Uterus (tissue), 4 donors: ENCODE measurements around the gene IKBKG. TPM values are rescaled to one million over a fixed set of nuclear protein-coding genes. Genes with fewer than 3 reads are reported as not detected.
"Not testable (repeated sequence)": the region's sequence is repeated elsewhere in the genome, so short reads cannot be mapped to it uniquely, and the experiment has no call there.

Source experiments
- DNase-seq, 2 donors: peaks; one replicate each; pipeline ENCODE4 v3.0.0-alpha.2; 2019 to 2020
- H3K27ac ChIP-seq, 2 donors: fragments of 200-600 bp; sonication (generic); 1 replicate in 1 of 2; 2 replicates in 1 of 2; pipeline ENCODE4 v1.5.1; 2016 to 2018
- H3K27me3 ChIP-seq, 2 donors: fragments of 200-600 bp; sonication (generic); one replicate each; pipeline ENCODE4 v1.5.1; 2018 to 2019; ENCODE audit warnings: control low read depth in 1 of 2
- H3K36me3 ChIP-seq, 2 donors: fragments of 200-600 bp; sonication (generic); one replicate each; pipeline ENCODE4 v1.5.1; 2019; ENCODE audit warnings: control low read depth in 1 of 2
- H3K4me1 ChIP-seq, 2 donors: fragments of 200-600 bp; sonication (generic); one replicate each; pipeline ENCODE4 v1.5.1; 2018 to 2019; ENCODE audit warnings: control low read depth in 1 of 2
- H3K4me3 ChIP-seq, 2 donors: fragments of 200-600 bp; sonication (generic); 1 replicate in 1 of 2; 2 replicates in 1 of 2; pipeline ENCODE4 v1.5.1; 2018 to 2019; ENCODE audit warnings: mild to moderate bottlenecking in 1 of 2
- H3K9me3 ChIP-seq, 2 donors: fragments of 200-600 bp; sonication (generic); one replicate each; pipeline ENCODE4 v1.5.1; 2019; ENCODE audit warnings: control low read depth in 1 of 2
- POLR2A ChIP-seq, 2 donors: fragments of 450-650 bp; IDR thresholded peaks; one replicate each; pipeline ENCODE4 v1.6.1; 2016; ENCODE audit warnings: antibody characterized with exemption in 2 of 2, mild to moderate bottlenecking in 1 of 2, moderate library complexity in 1 of 2
- intact Hi-C: fragments of 100-400 bp; cut with DNase I; formaldehyde crosslinking; loops from one replicate; pipeline ENCODE4 v1.15.1; 2023; ENCODE audit warnings: low total_unique reads
- total RNA-seq, 4 donors: library from RNA; depleted of rRNA in 3 of 4; stranded (reverse); fragments of >200 nt in 3 of 4; gene quantifications; one replicate each; pipeline versions ENCODE4 v1.1.0 to v1.2.4, GENCODE V29; 2014 to 2023
- TF ChIP-seq, protein P1 (sequence below), 4 experiments: fragments of 200-600 bp in 2 of 4; fragments of 450-650 bp in 2 of 4; sonication (generic) in 2 of 4; IDR thresholded peaks; one replicate each; pipeline ENCODE4 v1.5.1; 2016 to 2019; ENCODE audit warnings: antibody characterized with exemption in 4 of 4, mild to moderate bottlenecking in 2 of 4, moderate library complexity in 1 of 4
- donor health status: DM: yes; HTN: yes; CAD: no.

Gene IKBKG, protein sequence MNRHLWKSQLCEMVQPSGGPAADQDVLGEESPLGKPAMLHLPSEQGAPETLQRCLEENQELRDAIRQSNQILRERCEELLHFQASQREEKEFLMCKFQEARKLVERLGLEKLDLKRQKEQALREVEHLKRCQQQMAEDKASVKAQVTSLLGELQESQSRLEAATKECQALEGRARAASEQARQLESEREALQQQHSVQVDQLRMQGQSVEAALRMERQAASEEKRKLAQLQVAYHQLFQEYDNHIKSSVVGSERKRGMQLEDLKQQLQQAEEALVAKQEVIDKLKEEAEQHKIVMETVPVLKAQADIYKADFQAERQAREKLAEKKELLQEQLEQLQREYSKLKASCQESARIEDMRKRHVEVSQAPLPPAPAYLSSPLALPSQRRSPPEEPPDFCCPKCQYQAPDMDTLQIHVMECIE
- total RNA-seq: 10 to 100 TPM in 3 of 4 donors, 1 to 10 TPM in 1; 2.6 to 30.0 (median 18.3) TPM

DNA sequence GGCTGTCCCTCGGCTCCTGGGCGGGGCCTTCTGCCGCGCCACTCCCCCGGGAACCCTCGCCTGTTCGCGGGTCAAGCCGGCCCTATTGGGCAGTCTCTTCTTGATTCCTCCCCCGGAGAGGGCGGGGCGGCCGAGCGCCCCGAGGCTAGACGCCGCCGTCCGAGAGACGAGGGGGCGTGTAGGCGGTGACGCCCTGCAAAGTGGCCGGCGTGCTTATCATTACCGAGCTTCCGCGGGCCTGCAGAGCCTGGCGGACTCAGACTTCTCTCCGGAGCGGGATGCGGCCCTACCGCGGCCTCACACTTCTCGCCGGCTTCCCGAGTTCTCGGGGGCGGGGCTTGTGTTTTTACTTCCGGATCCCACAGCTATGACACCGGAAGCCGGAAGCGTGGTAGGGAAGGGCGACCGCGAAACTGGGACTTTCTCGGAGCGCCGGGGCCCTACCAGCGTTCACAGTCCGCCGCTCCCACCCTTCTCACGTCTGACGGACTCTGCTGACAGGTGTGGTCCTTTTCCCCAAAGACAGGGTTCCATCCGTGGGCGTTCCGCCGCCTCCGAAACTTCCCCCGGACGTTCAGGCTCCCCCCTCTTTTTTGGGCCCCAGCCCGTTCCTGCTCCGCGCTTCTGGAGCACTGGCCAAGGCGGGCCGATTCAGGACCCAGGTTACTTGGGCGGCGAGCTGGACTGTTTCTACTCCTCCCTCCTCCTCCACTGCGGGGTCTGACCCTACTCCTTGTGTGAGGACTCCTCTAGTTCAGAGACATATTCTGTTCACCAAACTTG lies at the start of gene IKBKG:
Gene IKBKG (plus strand): TSS at position 376 of the 783 bp plus-strand sequence. CDS start 4,383 bp downstream, outside the sequence.
- intact Hi-C loops: no loop called here
- Histone ChIP-seq H3K4me1 (no peaks in the 10 kb centered on the region), H3K27ac (peak within 1 kb of the TSS; percentile 78 to 91), H3K36me3 (no peaks in the 10 kb centered on the region), H3K4me3 (peak within 1 kb of the TSS; percentile 45 to 68), H3K9me3 (no peaks in the 10 kb centered on the region), H3K27me3 (no peaks in the 10 kb centered on the region)
- TF ChIP-seq, protein P1, sequence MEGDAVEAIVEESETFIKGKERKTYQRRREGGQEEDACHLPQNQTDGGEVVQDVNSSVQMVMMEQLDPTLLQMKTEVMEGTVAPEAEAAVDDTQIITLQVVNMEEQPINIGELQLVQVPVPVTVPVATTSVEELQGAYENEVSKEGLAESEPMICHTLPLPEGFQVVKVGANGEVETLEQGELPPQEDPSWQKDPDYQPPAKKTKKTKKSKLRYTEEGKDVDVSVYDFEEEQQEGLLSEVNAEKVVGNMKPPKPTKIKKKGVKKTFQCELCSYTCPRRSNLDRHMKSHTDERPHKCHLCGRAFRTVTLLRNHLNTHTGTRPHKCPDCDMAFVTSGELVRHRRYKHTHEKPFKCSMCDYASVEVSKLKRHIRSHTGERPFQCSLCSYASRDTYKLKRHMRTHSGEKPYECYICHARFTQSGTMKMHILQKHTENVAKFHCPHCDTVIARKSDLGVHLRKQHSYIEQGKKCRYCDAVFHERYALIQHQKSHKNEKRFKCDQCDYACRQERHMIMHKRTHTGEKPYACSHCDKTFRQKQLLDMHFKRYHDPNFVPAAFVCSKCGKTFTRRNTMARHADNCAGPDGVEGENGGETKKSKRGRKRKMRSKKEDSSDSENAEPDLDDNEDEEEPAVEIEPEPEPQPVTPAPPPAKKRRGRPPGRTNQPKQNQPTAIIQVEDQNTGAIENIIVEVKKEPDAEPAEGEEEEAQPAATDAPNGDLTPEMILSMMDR (IDR thresholded peaks at IDR 0.05): no peak
- peak in 1 of 2 donors; percentile 29 for TF ChIP-seq POLR2A (IDR thresholded peaks at IDR 0.05)
- DNase-seq: peak; percentile 89 to 92

DNA sequence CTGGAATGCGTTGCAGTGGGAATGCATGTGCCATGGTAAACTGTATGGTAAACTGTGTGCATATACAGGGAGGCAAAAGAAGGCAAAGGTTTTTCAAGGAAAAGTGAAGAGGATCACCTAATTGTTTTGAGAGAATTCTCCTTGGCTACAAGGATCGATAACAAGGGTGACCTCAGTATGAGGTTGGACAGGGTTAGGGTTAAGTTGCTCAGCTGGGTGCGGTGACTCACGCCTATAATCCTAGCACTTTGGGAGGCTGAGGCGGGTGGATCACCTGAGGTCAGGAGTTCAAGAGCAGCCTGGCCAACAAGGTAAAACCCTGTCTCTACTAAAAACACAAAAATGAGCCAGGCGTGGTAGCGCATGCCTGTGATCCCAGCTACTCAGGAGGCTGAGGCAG lies 46.0 kb upstream of the IKBKG start:
- H3K27ac ChIP-seq, DNase-seq, H3K9me3 ChIP-seq, H3K4me1 ChIP-seq, H3K36me3 ChIP-seq, H3K4me3 ChIP-seq, intact Hi-C loops, H3K27me3 ChIP-seq: not testable (repeated sequence)

DNA sequence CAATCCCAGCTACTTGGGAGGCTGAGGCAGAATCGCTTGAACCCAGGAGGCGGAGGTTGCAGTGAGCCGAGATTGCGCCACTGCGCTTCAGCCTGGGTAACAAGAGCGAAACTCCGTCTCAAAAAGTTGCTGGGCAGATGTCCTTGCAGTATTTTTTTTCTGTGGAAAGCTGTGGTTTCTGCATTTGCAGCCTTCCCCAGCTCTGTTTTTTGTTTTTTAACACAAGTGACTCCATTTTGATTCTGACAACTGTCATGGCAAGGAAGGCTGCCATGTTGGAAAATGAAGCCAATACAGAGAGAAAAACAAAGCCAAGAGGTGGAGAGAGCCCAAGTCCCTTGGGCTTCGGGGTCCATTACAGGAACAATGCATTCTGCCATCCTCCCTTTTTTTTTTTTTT lies 45.3 kb upstream of the IKBKG start:
- no peaks in the 10 kb centered on the region for H3K4me1 ChIP-seq
- no peaks in the 10 kb centered on the region for H3K27me3 ChIP-seq
- no peak overlapping the region for H3K27ac ChIP-seq
- TF ChIP-seq, protein P1 (IDR thresholded peaks at IDR 0.05): no peak
- no peak for TF ChIP-seq POLR2A (IDR thresholded peaks at IDR 0.05)
- DNase-seq: no peak
- intact Hi-C loops: no loop called here
- no peaks in the 10 kb centered on the region for H3K9me3 ChIP-seq
- no peaks in the 10 kb centered on the region for H3K36me3 ChIP-seq
- no peak overlapping the region for H3K4me3 ChIP-seq

DNA sequence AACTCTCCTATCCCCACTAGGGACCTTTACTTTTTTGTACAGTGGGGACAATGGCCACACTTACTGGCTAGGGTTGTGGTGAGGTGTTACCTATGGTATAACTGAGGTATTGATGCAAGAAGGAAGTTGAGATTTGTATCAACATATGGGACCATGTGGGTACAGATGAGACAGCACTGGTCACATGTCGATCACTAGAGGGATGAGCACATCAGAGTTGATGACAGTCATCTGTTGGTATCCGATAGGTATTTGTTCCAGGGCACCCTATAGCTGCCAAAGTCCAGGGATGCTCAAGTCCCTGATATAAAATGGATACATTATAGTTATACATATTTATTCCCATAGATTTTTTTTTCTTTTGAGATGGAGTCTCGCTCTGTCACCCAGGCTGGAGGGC lies 44.4 kb upstream of the IKBKG start:
- H3K9me3 ChIP-seq: no peaks in the 10 kb centered on the region
- no peak overlapping the region for H3K4me3 ChIP-seq
- TF ChIP-seq, protein P1 (IDR thresholded peaks at IDR 0.05): no peak
- no peak for TF ChIP-seq POLR2A (IDR thresholded peaks at IDR 0.05)
- no peaks in the 10 kb centered on the region for H3K27me3 ChIP-seq
- no peaks in the 10 kb centered on the region for H3K4me1 ChIP-seq
- no peak for DNase-seq
- H3K27ac ChIP-seq: no peak overlapping the region
- no peaks in the 10 kb centered on the region for H3K36me3 ChIP-seq
- intact Hi-C loops: no loop called here

DNA sequence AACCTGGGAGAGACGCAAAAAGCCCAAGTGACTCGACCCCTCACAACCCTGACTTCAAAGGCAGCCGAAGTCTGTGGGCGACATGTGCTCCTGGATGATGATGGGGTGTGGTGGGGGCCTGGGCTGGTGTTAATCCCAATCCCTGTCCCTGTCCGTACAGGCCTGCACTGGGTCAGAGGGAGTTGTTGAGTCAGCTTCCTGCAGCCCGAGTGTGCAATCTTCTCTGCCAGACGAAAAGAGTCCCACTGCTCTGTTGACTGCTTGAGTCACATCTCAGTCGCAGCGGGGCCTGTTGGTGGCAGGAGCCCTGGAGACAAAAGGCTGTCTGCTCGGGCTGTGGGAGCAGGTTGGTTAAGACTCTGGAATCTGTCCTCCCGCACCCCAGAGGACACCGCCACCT lies 41.7 kb upstream of the IKBKG start:
- Histone ChIP-seq H3K4me1 (no peaks in the 10 kb centered on the region), H3K36me3 (no peaks in the 10 kb centered on the region), H3K27ac (no peak overlapping the region), H3K4me3 (no peak overlapping the region), H3K9me3 (no peaks in the 10 kb centered on the region), H3K27me3 (no peaks in the 10 kb centered on the region)
- intact Hi-C loops: no loop called here
- TF ChIP-seq, protein P1 (IDR thresholded peaks at IDR 0.05): no peak
- no peak for TF ChIP-seq POLR2A (IDR thresholded peaks at IDR 0.05)
- DNase-seq: no peak
